HepG2 (cell line): ENCODE results near the gene NFS1.

ENCODE experiments used
- HDAC2 ChIP-seq: sonication (generic); formaldehyde crosslinking; IDR thresholded peaks from 2 replicates; pipeline ENCODE4 v1.4.0; 2020; ENCODE audit warnings: missing genetic modification reagents
- RAD21 ChIP-seq: fragments of 450-650 bp; formaldehyde crosslinking; IDR thresholded peaks from 2 replicates; pipeline ENCODE4 v1.5.0; 2020; ENCODE audit warnings: mild to moderate bottlenecking
- TF ChIP-seq, protein P1 (sequence below): sonication (generic); formaldehyde crosslinking; IDR thresholded peaks from 2 replicates; pipeline ENCODE4 v1.4.0; 2020; ENCODE audit warnings: missing genetic modification reagents, borderline replicate concordance

DNA sequence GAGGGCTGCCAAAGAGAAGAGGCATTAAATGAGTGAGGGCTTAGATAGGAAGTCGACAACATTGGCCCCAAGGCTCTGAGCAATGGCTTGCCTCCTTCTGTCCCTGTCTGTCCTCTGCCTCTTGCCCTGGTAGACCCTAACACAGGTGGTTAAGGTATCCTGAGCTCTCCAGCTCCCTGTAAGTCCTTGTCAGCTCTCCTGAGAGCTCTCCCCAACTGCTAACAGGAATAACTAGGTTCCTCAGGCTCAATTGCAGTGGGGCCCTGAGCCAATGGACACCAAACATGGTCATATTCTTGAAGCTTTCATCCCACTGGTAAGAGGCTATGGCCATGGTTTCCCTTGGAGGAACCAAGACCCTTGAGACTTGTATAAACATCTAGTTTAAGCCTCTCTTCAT, 29.5 kb downstream of the NFS1 start:
- TF ChIP-seq HDAC2 (CRISPR knock-in tag), result no peak
- TF ChIP-seq, protein P1, sequence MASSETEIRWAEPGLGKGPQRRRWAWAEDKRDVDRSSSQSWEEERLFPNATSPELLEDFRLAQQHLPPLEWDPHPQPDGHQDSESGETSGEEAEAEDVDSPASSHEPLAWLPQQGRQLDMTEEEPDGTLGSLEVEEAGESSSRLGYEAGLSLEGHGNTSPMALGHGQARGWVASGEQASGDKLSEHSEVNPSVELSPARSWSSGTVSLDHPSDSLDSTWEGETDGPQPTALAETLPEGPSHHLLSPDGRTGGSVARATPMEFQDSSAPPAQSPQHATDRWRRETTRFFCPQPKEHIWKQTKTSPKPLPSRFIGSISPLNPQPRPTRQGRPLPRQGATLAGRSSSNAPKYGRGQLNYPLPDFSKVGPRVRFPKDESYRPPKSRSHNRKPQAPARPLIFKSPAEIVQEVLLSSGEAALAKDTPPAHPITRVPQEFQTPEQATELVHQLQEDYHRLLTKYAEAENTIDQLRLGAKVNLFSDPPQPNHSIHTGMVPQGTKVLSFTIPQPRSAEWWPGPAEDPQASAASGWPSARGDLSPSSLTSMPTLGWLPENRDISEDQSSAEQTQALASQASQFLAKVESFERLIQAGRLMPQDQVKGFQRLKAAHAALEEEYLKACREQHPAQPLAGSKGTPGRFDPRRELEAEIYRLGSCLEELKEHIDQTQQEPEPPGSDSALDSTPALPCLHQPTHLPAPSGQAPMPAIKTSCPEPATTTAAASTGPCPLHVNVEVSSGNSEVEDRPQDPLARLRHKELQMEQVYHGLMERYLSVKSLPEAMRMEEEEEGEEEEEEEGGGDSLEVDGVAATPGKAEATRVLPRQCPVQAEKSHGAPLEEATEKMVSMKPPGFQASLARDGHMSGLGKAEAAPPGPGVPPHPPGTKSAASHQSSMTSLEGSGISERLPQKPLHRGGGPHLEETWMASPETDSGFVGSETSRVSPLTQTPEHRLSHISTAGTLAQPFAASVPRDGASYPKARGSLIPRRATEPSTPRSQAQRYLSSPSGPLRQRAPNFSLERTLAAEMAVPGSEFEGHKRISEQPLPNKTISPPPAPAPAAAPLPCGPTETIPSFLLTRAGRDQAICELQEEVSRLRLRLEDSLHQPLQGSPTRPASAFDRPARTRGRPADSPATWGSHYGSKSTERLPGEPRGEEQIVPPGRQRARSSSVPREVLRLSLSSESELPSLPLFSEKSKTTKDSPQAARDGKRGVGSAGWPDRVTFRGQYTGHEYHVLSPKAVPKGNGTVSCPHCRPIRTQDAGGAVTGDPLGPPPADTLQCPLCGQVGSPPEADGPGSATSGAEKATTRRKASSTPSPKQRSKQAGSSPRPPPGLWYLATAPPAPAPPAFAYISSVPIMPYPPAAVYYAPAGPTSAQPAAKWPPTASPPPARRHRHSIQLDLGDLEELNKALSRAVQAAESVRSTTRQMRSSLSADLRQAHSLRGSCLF (CRISPR knock-in tag), result no peak
- TF ChIP-seq RAD21 (CRISPR knock-in tag), result no peak
